Activated CD8-positive, alpha-beta memory T cell treated with anti-CD3 and anti-CD28 coated beads for 1 hour (primary cell): ENCODE measurements around the gene KRT10.
"Not testable (repeated sequence)": the region's sequence is repeated elsewhere in the genome, so short reads cannot be mapped to it uniquely, and the experiment has no call there.

ENCODE experiments used
- DNase-seq, 2 donors: peaks; one replicate each; pipeline ENCODE4 v3.0.0-alpha.2; 2020; ENCODE audit warnings: low read depth in 1 of 2; ENCODE audit errors: extremely low read depth in 1 of 2

Gene KRT10

DNA sequence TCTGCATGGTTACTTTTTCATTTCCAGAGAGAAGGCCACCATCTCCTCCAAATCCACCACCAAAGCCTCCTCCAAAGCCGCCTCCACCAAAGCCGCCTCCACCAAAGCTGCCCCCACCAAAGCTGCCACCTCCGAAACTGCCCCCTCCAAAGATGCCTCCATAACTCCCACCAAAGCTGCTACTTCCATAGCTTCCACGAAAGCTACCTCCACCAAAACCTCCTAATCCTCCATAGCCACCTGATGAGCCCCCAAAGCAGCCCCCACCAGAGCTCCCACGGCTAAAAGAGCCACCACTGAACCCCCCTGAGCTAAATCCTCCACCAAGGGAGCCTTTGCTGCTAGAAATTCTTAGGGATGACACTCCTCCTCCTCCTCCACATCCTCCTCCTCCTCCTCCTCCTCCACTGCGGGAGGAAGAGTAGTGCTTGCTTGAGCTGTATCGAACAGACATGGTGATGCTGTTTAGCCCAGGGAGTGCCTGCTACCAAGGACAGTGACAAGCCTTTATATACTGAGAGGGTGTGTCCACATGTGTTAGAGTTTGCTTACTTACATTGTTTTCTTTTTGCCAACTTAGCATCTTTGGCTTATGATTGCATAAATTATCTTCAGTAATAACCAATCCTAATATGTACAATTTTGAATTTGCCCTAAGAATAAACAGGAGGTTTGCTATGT is at the start of gene KRT10:
TSS of gene KRT10 (minus strand) at position 483 of the 681 bp plus-strand sequence. CDS start at position 454, 29 bp downstream.
- DNase-seq = no peak

DNA sequence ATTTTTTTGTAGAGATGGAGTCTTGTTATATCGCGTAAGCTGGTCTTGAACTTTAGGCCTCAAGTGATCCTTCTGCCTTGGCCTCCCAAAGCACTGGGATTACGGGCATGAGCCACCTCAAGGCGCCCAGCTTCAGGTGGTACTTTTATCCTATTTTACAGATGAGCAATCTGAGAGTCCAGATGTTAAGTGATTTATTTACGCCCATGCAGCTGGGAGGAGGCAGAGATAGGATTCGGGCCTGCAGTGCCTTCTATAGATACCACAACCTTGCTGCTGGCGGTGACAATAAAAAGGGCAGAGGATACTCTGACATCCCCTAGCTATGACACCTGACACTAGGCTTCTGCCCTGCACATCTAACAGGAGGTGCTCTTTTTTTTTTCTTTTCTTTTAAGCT is 48.9 kb upstream of the KRT10 start:
- no peak for DNase-seq

DNA sequence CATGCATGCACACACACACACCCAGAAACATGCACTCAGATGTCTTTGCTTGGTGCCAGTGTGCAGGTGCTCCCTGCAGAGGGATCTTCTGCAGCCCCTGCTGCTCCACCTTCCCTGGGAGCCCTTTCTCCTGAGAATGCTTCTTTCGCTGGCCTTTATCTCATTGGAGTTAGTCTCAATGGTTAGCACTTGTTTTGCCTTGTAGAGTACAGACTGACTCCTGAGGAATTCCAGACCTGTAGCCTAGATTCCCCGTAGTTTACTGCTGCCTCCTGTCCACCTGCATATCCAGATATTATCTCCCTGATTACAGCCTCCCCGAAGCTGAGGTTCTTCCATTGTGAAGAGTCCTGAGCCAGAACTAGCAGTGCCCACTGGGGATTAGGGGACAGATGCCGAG is 47.7 kb upstream of the KRT10 start:
- DNase-seq = no peak

DNA sequence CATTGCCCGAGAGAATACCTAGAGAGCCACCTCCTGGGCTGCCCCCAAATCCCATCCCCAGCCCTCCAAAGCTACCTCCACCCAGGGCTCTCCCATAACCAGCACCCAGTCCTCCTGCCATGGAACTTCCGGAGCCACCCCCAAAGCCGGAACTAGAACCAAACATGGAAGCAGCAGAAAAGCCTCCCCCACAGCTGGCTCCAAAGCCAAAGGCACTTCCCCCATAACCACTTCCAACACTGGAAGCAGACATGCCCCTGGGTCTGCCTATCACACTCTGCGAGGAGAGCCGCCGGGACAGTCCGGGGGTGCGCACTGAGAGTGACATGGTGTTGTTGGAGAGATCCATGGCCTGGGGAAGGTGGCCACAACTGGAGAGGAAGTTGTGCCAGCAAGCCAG is 44.4 kb upstream of the KRT10 start, which contains the start of gene KRT12:
TSS of gene KRT12 (minus strand) at position 386 of the 400 bp plus-strand sequence. CDS start at position 349, 37 bp downstream.
- no peak for DNase-seq

DNA sequence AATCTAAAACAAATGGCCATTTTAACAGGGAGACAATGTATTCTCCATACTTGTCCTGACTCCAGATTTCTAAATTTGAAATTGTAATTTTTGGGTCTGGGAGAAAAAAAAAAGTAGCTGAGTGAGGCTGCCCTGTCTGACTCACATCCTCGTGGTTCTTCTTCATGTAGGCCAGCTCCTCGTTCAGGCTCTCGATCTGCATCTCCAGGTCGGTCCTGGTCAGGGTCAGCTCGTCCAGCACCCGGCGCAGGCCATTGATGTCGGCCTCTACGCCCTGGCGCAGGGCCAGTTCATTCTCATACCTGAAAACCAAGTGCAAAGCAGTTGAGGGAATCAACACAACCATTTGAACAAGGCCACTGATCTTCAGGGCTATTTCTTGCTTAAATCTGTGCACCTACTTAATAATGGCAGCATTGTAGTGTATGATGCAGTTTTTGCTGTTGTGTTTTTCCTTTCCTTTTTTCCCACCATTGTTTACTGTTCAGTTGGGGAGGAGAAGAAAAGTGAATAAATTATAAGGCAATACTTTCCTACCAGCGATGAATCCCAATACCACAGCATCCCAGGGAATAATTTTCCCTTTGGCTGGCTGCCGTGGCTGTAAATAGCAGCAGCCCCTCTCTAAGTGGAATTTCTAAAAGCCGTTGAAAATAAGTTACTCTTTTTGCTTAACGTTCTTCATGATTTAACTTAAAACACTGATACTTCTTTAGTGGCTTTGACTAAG is 42.4 kb upstream of the KRT10 start:
- DNase-seq = no peak

DNA sequence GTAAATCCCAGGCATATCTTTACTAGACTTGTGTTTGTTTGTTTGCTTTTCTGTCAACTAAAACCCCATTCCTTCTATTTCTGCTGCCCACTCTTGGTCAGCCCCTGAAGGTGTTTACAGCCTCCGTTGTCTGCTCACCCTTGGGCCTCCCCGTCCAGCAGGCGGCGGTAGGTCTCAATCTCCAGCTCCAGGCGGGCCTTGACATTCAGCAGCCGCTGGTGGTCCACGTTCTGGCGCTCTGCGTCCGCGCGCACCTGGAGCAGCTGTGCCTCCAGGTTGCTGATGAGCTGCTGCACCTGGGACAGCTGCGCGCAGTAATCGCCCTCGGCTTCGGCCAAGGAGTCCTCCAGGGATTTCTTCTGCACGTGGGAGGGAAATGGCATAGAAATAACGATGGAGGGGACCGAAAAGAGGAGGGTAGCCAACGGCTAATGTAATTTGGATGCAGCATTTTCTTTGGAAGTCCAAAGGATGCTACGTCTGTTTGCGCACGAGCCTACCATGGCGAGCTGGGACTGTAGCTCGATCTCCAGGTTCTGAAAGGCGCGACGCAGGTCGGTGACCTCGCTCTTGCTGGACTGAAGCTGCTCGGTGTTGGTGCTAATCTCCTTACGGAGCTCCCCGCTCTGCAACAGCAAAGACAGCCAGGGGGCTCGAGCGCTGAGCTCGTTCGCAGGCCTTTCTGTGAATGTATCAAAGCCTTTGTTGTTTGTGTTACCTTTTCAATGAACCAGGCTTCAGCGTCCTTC is 40.7 kb upstream of the KRT10 start:
- no peak for DNase-seq

DNA sequence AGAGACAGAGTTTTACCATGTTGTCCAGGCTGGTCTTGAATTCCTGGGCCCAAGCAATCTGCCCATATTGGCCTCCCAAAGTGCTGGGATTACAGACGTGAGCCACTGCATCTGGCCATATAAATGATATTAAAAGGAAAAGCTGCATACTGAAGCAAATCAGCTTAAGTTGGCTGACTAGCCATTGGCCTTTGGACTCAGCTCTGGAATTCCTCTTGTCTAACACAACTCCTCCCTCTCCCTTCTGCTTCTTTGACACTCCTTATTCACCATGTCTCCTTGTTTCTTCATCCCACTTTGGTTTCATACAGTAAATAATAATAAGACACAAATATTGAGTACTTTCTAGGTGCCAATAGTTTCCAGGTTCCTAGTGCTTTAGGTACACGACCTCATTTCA is 37.1 kb upstream of the KRT10 start:
- no peak for DNase-seq

DNA sequence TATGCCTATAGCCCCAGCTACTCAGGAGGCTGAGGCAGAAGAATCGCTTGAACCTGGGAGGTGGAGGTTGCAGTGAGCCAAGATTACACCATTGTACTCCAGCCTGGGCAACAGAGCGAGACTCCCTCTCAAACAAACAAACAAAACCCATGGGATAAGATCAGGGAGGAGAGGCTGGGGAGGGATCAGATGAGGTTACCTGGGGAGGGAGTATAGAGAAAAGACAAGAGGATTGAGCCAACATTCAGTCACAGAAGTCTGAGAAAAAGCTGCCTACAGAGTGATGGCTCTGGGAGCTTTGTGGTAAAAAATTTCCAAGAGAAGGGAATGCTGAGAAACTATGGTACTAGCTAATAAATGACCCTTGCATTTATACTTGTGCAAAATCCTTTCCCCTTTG is 36.3 kb upstream of the KRT10 start:
- not testable (repeated sequence) for DNase-seq

DNA sequence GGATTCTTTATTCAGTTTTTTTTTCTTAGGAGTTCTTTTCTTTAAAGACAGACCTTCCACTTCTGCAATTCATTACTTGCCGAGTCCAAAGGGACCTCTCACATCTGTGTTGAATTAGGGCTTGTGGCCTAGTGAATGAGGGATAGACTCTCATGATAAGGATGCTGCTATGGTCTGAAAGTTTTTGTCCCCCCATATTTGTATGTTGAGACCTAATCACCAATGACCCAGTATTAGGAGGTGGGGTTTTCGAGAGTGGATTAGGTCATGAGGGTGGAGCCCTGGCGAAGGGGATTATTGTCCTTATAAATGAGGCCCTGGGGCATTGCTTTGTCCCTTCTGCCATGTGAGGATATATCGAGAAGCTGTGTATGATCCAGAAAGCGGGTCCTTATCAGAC is 35.1 kb upstream of the KRT10 start:
- no peak for DNase-seq

DNA sequence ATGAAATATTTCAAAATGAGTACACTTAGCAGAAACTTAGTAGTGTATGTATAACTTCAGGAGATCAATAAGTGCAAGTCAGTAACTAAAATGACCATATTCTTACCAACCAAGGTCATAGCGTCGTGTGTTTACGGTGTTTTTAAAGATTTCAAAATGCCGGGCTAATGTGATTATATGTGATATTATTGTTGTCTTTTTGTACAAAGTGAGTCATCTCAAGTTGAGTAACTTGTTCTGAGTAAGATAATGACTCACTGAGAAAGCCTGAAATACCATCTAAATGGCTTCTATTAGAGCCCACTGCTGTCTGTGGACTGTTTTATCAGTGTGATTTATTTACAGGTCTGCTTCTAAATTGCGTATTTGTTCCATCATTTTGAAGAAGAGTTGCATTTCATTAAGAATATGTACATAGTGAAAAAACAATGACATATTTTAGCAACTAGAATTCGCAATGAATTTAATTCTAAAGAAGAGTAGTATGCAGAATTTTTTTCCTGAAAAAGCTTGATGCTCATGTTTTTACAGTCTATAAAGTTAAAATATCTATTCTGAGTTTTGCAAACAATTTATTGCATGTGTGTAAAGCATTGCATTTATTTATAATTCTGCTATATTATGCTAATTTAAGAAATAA is 31.9 kb upstream of the KRT10 start:
- no peak for DNase-seq

DNA sequence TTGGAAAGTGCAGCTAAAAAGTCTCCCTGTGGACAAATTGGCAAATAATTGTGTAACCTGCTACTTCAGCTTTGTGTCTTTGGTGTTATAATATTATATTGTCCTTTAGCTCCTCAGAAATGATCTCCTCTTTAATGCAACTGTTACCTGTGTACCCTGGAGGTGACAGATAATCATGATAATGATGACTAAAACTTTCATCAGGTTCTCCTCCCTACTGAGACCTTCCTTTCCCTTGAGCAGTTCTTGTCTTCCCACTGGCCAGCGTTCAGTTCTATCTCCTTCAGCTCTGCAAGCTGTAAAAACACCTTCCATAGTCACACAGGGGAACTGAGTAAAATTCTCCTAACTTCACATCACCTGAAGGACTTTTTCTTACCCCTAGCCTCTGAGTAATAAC is 29.9 kb upstream of the KRT10 start:
- DNase-seq = no peak

DNA sequence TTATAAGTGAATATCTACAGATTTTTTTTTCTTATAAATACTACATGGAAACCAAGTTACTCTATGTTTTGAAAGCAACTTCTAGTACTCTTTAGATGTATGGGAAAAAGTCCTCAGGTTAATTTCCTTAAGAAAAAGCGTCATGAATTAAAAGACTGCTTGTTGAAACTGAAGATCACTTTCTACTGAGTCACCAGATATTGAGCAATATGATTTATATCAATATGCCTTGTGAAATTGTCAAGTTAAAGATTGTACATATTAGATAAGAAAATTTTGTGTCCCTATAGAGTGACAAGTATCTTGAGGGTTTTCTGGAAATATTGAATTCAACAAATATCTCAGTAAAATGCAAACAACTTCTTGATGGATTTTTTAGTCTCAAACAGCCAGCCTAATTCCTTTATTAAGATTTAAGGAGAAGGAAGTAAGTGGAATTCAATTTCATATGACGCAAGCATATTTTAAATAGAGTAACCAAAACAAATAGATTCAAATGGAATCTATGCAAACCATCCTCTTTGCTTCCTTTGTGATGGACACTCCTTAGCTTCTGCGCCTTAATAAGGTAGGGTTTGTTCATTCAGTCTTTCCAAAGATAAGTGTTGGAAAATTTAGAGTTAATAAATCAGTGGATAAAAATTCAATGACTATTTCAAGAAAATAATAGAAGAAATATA is 28.0 kb upstream of the KRT10 start:
- DNase-seq = no peak

DNA sequence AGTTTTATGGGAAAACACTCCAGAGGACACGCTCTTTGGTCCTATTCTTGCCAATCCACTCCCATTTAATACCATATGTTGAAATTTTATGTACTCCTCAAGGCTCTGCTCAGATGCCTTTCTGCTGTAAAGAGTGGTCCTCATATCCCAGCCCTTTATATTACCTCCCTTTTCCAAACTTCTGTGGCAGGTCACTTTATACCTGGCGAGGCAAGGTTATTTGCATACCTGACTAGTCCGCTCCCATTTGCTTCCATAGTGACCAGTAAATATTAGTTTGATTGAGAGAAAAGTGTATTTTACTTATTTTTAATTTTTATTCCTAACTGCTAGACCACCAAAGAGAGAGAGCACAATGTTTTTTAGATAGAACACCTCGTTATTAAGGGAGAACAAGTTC is 27.3 kb upstream of the KRT10 start:
- DNase-seq = no peak

DNA sequence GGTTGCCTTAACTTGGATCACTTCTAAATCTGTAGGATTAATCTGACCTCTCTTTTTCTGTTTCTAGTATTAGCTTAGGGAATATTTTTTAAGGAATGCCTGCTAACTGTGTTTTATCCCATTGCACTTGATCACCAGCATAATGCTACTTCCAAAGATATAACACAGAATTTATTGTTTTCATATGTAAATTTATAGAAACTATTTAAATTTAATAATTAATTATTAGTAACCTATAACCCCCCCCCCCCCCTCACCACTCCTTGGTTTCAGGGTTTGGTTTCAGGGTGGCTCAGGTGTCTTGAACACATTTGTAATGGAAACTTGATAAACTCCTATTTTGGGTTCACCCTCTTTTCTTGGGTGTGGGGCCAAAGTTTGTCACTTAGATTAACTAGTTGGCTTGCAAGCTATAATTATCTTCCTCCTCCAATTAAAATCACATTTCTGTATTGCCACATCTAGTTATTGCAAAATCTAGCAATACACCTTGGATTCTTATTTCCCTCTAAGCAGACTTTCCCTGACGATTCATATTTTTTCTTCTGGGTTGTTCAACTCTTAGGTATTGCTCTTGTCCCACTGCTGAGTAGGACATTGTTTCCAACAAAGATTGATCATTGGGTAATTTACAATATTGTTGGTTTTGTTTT is 26.3 kb upstream of the KRT10 start:
- no peak for DNase-seq

DNA sequence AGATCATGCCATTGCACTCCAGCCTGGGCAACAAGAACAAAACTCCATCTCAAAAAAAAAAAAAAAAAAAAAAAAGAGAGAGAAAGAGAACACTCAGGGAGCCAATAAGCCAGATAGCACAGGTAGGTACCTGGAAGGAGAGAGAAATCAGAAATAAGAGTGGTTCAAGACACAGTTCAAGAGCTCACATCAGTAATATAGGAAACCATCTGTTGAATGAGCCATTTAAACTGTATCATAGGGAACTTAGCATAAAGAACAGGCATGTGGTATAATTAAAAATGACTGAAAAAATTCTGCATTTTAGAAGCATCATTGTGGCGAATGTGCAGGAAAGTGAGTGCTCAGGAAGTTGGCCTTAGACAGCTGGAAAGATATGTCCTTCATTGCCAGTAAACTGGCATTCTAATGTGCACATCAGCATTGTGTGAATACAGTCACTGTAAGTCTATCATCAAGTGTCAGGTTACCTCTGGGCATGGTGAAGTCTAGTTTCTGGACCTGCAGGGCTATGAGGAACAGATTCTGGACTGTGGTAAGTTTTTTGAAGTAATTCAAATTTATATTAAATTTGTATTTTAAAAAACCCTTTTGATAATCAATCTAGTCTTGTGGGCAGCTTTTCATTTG is 24.2 kb upstream of the KRT10 start:
- DNase-seq = no peak

DNA sequence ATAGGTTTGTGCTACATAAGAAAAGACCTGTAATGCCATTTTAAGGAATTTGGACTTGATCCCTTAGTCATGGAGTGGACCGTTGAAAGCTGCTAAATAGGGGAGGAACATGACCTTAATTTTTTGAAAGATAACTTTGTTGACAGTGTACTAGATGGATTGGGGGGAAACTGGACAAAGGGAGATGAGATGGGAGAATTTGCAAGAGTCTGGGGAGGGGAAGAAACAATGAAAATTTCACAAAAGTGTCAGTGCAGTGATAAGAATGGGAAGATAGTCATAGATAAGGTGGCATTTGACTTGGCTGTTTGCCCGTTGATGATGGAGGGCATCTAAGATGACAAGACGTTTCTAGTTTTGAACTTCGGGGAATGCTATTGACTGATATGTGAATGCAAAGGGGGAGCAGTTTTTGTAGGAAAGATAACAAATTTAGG is 22.3 kb upstream of the KRT10 start:
- no peak for DNase-seq

DNA sequence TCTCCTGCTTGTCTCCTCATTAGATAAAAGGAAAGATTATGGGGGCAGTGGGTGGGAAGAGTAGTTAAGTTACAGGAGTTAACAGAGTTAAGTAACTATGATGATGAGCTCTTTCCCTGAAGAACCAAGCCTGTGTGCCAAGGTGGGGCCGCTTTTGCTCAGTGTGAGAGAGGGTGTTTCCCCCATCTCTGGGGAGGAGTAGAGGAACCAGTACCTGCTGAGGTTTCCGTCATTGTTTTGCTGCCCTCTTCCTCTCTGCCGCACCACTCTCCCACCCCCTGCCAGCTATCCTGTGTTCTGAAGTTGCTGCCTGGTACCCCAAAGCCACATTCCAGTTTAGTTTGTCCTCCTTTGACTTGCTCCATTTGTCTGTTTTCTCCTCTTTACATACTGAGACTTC is 20.8 kb upstream of the KRT10 start:
- DNase-seq = no peak

DNA sequence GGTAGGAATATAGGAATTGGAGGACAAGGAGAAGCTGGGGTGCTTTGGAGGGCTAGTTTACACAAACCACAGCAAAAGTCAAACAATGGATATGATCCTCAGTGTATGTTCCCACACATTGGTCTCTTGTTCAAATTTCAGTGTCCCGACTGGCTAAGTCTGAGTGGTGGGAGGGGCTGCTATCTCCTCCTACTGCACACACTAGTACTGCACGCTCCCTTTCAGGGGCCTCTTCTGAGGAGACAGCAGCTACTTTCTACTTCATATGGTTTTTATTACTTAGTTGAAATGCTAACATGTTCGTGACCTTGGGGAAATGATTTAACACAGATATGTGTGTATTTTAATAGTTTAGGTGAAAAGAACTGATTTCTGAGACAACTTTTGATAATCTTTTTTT is 18.8 kb upstream of the KRT10 start:
- no peak for DNase-seq

DNA sequence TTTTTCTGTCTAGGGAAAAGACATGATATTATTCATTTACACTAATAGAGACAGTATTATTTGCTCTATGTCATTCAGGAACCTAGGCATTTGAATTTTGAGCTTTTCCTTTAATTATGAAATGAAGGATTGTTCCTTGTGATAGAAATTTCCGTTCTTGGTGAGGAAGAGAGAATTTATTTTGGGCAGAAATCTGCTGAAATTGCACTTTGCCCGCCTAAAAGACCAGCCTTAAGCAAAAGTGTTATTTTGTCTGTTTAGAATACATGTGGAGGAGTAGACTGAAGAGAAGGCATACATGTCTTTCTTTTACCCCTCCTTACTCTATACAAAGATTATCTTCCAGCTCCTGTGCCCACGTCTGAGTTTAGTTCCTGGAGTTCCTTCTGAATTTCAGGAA is 16.8 kb upstream of the KRT10 start:
- no peak for DNase-seq

DNA sequence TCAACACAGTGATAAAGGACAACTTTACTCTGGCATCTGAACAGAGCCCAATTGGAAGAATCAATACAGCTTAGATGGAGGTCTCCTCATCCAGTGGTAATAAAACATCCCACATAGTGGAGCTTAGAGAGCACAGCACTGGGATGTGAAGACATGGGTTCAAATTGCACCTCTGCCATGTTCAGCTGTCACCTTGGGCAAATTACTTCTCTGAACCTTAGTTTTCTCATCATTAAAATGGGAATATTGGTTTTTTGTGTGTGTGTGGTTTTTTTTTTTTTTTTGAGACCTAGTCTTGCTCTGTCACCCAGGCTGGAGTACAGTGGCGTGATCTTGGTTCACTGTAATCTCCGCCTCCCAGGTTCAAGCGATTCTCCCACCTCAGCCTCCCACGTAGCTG is 13.6 kb upstream of the KRT10 start:
- DNase-seq = no peak
